ENCODE data around the gene WBP2. TPM values are rescaled to one million over a fixed set of nuclear protein-coding genes. Genes with fewer than 3 reads are reported as not detected.

The WBP2 gene
- total RNA-seq, 1 donor: 26.8 TPM

DNA sequence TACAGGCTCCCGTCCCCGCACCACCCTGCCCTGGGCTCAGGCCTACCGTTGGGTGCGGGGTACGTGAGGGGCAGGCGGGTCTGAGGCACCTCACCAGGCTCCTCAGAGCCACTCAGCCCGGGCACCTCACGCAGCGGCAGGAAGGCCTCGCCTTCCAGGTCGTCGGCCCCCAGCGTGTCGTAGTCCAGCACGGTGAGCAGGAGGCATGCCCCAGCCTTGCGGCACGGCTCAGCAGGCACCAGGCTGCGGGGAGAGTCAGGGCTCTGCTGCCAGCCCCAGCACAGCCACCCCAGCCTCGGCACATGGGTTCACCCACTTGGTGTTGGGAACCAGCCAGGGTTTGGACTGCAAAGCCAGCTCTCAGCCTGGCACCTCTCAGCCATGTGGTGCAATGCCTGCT lies 26.4 kb downstream of the WBP2 start:
- no peak overlapping the region for H3K4me3 ChIP-seq (ENCODE audit: low read depth, low read length)
- TF ChIP-seq, protein P1, sequence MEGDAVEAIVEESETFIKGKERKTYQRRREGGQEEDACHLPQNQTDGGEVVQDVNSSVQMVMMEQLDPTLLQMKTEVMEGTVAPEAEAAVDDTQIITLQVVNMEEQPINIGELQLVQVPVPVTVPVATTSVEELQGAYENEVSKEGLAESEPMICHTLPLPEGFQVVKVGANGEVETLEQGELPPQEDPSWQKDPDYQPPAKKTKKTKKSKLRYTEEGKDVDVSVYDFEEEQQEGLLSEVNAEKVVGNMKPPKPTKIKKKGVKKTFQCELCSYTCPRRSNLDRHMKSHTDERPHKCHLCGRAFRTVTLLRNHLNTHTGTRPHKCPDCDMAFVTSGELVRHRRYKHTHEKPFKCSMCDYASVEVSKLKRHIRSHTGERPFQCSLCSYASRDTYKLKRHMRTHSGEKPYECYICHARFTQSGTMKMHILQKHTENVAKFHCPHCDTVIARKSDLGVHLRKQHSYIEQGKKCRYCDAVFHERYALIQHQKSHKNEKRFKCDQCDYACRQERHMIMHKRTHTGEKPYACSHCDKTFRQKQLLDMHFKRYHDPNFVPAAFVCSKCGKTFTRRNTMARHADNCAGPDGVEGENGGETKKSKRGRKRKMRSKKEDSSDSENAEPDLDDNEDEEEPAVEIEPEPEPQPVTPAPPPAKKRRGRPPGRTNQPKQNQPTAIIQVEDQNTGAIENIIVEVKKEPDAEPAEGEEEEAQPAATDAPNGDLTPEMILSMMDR (IDR thresholded peaks at IDR 0.05; ENCODE audit: insufficient read depth, low read depth, low read length): no peak
- DNase-seq (ENCODE audit: low read depth): no peak

DNA sequence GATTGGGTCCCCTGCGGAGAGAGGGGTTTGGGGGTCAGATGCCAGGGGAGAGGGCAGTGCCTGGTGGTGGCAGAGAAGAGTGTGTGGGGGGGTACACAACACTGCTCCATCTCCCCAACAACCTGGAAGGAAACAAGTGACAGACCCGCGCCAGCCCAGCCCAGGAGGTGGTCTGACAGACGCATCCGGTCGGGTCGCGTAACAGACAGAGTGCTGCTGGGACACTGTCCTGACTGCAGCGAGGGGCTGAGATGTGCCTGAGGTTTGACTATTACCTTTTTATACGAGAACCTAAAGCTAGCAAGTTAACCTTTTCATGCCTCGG lies 27.1 kb downstream of the WBP2 start:
- DNase-seq (ENCODE audit: low read depth): no peak
- TF ChIP-seq, protein P1 (IDR thresholded peaks at IDR 0.05; ENCODE audit: insufficient read depth, low read depth, low read length): no peak
- no peak overlapping the region for H3K4me3 ChIP-seq (ENCODE audit: low read depth, low read length)

DNA sequence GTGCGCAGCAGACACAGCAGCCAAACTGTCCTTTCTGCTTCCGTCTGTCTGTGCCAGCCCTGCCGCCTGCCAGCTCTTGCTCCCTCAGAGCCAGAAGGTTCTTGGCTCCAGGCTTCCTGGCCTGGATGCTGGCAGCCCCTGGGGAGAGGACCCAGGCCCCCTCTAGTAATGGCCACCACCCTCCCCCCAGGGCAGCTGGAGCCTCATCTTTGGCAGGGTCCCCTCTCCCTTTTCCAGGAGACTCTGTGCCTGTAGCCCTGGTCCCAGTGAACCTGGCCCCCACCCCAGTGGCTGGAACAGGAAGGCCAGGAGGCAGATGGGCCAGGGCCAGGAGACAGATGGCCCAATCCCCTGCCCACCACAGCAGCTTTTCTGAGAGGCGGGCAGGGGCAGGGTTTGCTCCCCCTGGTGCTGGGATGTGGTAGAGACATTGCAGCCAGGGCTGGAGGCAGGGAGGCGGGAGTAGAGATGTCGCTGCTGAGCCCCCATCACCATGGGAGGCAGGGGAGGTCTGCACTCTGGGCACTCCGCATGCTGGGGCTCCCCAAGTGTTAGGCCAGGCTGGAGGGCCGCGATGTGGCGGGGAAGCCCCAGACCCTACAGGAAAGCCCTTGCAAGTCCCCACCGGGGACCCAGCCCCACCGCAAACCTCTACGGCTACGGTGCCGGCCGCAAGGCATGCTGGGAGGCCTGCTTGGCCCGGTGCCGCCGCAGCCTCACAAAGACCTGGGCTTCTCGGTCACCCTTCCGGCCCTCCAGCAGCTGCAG lies 27.6 kb downstream of the WBP2 start:
- TF ChIP-seq, protein P1 (IDR thresholded peaks at IDR 0.05; ENCODE audit: insufficient read depth, low read depth, low read length): peak; percentile 80
- H3K4me3 ChIP-seq (ENCODE audit: low read depth, low read length): no peak overlapping the region
- peak; percentile 57 for DNase-seq (ENCODE audit: low read depth)

DNA sequence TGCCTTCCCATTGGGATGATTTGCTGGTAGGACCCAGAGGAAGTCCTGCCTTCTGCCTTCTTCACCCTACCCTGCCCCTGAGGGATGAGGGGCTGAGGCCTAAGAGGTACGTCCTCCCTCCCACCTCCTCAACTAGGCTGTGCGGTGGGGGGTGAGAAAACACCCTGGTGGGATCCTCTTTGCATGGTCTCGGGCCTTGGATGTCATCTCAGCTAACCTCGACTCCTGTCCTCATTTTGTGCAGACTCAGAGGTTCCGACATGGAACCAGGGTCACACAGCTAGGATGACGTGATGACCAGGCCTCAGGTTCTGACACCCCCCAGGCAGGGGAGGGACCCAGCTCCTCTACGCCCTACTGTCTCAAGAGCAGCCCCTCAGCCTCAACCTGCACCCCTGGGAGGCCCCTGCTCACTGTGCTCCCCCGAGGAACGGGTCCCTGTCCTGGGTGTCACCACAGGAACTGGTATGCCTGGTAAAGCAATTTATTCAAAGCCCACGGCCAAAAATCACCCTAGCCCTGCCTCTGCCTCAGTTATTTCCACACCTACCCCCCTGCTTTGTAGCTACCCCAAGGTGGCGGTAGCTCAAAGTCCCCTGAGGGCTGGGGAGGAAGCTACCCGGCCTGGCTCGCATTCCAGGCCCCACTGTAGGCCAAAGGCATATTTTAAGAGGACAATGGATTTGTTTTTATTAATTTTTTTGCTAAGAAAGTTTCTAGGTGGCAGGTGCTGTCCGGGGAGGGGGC lies 28.4 kb downstream of the WBP2 start:
- no peak for DNase-seq (ENCODE audit: low read depth)
- TF ChIP-seq, protein P1 (IDR thresholded peaks at IDR 0.05; ENCODE audit: insufficient read depth, low read depth, low read length): no peak
- H3K4me3 ChIP-seq (ENCODE audit: low read depth, low read length): no peak overlapping the region

DNA sequence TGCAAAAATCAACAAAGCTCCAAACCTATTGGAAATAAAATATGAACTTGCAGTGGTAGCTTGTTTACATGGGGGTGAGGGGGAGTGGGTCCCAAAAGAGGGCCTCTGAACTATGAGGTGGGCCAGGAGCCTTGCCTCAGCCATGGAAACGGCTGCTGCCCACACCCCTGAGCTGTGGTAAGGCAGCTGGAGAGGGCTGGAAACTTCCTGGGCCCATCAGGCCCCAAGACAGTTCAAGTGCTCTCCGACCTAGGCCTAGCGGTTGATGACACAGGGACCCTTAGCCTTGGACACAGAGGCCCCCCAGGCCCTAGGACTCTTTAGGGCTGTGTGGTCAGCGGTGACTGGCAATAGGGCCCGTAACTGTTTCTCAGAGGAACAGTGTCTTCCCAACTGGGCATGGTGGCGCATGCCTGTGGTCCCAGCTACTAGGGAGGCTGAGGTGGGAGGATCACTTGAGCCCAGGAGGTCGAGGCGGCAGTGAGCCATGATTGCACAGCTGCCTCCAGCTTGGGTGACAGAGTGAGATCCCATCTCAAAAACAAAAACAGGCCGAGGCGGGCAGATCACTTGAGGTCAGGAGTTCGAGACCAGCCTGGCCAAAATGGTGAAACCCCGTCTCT lies 29.3 kb downstream of the WBP2 start:
- H3K4me3 ChIP-seq (ENCODE audit: low read depth, low read length): no peak overlapping the region
- no peak for DNase-seq (ENCODE audit: low read depth)
- TF ChIP-seq, protein P1 (IDR thresholded peaks at IDR 0.05; ENCODE audit: insufficient read depth, low read depth, low read length): no peak

DNA sequence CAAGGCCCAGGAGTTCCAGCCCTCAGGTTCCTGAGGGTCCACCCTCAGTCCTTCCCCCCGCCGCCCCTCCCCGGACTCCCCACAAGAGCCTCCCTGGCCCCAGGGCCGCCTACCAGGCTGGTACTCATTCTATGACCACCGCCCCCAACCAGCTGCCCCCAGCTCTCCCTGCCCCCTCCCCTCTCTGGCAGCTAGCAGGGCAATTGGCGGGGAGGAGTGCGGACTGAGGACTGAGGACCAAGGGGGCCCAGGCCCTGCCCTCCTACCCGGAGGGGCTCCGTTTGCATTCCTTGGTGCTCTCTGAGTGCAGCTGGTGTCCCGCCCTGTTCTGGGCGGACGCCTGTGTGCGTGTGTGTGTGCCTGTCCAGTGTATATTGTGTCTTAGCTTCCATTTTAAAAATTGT lies 30.0 kb downstream of the WBP2 start:
- no peak for DNase-seq (ENCODE audit: low read depth)
- no peak overlapping the region for H3K4me3 ChIP-seq (ENCODE audit: low read depth, low read length)
- TF ChIP-seq, protein P1 (IDR thresholded peaks at IDR 0.05; ENCODE audit: insufficient read depth, low read depth, low read length): no peak

Measured in fibroblast of villous mesenchyme (primary cell).